Activated naive CD4-positive, alpha-beta T cell treated with anti-CD3 and anti-CD28 coated beads for 36 hours (primary cell): Measurements from ENCODE around the gene PARP8. TPM values are rescaled to one million over a fixed set of nuclear protein-coding genes. Genes with fewer than 3 reads are reported as not detected.
A peak's percentile ranks its signal among the peaks of the same experiment; 100 is the strongest.
"Not testable (repeated sequence)": the region's sequence is repeated elsewhere in the genome, so short reads cannot be mapped to it uniquely, and the experiment has no call there.

ENCODE experiments used
- CTCF ChIA-PET: fragments of 350-600 bp; sonication (Branson Sonifier 250); formaldehyde crosslinking; loops from one replicate; lab custom pipeline; 2021; ENCODE audit warnings: antibody characterized with exemption; lab: Charles Lee
- DNase-seq: peaks from one replicate; pipeline ENCODE4 v3.0.0-alpha.2; 2020
- H3K27ac Mint-ChIP-seq: one replicate; pipeline ENCODE4 v1.8.0; 2021; ENCODE audit warnings: mild to moderate bottlenecking, mixed read lengths
- H3K27me3 Mint-ChIP-seq: one replicate; pipeline ENCODE4 v1.8.0; 2021; ENCODE audit warnings: low read depth, mixed read lengths
- H3K36me3 Mint-ChIP-seq: one replicate; pipeline ENCODE4 v1.8.0; 2021; ENCODE audit warnings: low read depth, mixed read lengths
- H3K4me1 Mint-ChIP-seq: one replicate; pipeline ENCODE4 v1.8.0; 2021; ENCODE audit warnings: low read depth, mixed read lengths
- H3K4me3 Mint-ChIP-seq: one replicate; pipeline ENCODE4 v1.8.0; 2021; ENCODE audit warnings: mild to moderate bottlenecking, moderate library complexity, mixed read lengths
- H3K9me3 Mint-ChIP-seq: one replicate; pipeline ENCODE4 v1.8.0; 2021; ENCODE audit warnings: mixed read lengths
- intact Hi-C: fragments of 100-400 bp; cut with micrococcal nuclease; formaldehyde crosslinking; loops from one replicate; pipeline ENCODE4 v1.15.1; 2023
- total RNA-seq, 2 experiments: library from RNA; stranded (reverse); gene quantifications; one replicate each; pipeline ENCODE4 v1.2.3, GENCODE V29; 2021

The PARP8 gene
- total RNA-seq, 2 experiments from 2014 or later: 20.1 to 22.0 TPM

DNA sequence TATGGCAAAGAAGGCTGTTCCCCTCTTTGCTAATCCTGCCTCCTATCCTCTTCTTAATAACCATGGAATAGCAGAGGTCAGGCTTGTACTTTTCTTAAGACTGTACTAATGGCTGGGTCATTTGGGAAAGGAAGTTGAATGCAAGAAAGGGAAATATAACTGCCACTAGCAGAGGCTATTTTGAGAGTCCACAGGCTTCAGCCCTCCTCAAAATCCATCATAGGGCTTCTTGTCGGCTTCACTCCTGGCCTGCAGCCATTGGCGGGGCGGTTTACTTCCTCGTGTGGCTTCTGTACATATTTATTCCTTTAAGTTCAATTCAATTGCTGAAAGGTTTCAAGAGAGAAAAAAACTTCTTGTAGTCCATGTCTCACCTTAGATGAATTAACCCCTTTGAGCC lies 2.8 kb upstream of the PARP8 start:
- CTCF ChIA-PET: no interaction called here
- H3K9me3 Mint-ChIP-seq: peaks cover 5% of the 10 kb centered on the region
- H3K27me3 Mint-ChIP-seq: no peaks in the 10 kb centered on the region
- no peak overlapping the region for H3K27ac Mint-ChIP-seq
- intact Hi-C loops: no loop called here
- peaks cover 11% of the 10 kb centered on the region for H3K4me1 Mint-ChIP-seq
- H3K4me3 Mint-ChIP-seq: no peak overlapping the region
- H3K36me3 Mint-ChIP-seq: peaks cover 7% of the 10 kb centered on the region
- DNase-seq: no peak

DNA sequence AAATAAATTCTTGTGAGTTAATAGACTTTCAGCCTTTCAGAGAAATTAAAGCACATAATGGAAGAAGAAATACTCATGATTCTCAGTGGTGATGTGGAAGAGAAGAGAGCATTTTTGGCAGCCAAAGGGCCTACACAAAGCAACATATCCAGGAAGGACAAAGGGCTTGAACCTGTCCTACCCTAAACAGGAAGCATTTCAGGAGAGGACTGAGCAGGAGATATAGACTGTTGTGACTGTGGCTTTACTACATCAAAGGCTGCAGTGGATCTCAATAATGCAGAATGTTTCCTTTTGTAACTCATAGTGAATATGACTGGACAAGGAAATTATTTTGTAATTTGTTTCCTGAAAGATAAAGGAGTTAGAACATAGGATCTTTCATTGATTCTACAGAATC lies 1.3 kb upstream of the PARP8 start:
- H3K4me1 Mint-ChIP-seq: peaks cover 17% of the 10 kb centered on the region
- intact Hi-C loops: no loop called here
- no peaks in the 10 kb centered on the region for H3K27me3 Mint-ChIP-seq
- H3K4me3 Mint-ChIP-seq: peak overlapping the region; percentile 92
- DNase-seq: no peak
- H3K9me3 Mint-ChIP-seq: peaks cover 5% of the 10 kb centered on the region
- no peak overlapping the region for H3K27ac Mint-ChIP-seq
- H3K36me3 Mint-ChIP-seq: peaks cover 7% of the 10 kb centered on the region
- CTCF ChIA-PET: no interaction called here

DNA sequence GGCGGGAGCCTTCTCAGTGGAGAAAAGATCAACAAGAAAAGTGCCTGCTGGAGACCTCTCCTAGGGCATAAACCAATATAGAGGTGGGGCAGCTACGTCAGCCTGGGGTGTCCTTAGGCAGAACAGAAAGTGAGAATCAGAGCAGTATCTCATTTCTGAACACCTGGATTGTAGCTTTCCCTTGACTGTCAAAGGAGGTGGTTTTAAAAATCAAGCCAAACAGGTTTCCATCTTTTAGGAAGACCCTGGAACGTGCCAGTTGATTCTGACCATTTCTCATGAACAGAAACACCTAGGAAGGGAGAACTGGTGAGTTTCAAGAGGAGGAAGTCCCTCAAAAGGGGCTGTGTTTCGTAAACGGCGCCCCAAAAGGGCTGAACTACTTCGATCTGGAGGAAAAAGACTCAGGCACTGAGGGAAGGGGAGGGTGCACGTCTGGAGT lies 655 bp upstream of the PARP8 start:
- intact Hi-C loops: loop anchor here (1.0 kb wide), 1 partner anchor 225 kb away; no protein-coding TSS in a partner anchor
- peak overlapping the region; percentile 94 for H3K27ac Mint-ChIP-seq
- peak; percentile 58 for DNase-seq
- peaks cover 21% of the 10 kb centered on the region for H3K4me1 Mint-ChIP-seq
- not testable (repeated sequence) for H3K36me3 Mint-ChIP-seq, H3K9me3 Mint-ChIP-seq, H3K27me3 Mint-ChIP-seq
- CTCF ChIA-PET: interaction anchor here (1.2 kb wide), 1 partner anchor 227 kb away, joined by 3 read pairs; no protein-coding TSS in a partner anchor
- H3K4me3 Mint-ChIP-seq: peak overlapping the region; percentile 92

DNA sequence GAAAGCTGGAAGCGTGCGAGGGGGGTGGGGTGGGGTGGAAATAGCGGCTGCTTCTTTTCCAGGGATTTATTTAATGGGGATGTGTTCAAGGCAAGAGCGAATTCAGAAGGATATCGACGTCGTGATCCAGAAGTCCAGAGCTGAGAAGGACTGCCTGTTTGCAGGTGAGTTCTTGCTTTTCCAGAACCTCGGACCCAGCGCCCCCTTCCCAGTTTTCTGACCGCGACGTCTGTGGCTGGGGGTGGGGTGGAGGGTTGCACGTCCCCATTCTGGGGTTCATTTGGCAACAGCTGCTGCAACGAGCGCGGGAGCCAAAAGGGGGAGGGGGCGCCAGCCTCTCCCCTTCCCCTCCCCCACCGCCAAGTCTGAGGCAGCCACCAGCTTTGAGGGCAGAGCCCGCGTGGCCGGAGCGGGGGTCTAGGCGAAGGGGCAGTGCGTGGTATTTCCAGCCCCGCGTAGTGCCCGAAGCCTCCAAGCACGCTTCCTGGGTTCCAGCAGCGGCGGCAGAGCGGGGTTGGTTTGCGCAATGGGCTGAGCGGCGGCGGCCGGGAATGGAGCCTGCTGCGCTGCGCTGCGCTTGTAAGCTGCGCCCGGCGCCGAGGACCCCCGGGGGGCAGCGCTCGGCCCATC lies 701 bp downstream of the PARP8 start:
- CTCF ChIA-PET: interaction anchor here (1.0 to 1.2 kb wide), 3 partner anchors 26 to 228 kb away, joined by 3 read pairs; no protein-coding TSS in a partner anchor
- DNase-seq: peak; percentile 59
- Mint-ChIP-seq H3K9me3 (no peaks in the 10 kb centered on the region), H3K36me3 (peaks cover 5% of the 10 kb centered on the region), H3K4me3 (peak overlapping the region; percentile 89), H3K27me3 (no peaks in the 10 kb centered on the region), H3K27ac (peak overlapping the region; percentile 99), H3K4me1 (peaks cover 30% of the 10 kb centered on the region)
- intact Hi-C loops: no loop called here

DNA sequence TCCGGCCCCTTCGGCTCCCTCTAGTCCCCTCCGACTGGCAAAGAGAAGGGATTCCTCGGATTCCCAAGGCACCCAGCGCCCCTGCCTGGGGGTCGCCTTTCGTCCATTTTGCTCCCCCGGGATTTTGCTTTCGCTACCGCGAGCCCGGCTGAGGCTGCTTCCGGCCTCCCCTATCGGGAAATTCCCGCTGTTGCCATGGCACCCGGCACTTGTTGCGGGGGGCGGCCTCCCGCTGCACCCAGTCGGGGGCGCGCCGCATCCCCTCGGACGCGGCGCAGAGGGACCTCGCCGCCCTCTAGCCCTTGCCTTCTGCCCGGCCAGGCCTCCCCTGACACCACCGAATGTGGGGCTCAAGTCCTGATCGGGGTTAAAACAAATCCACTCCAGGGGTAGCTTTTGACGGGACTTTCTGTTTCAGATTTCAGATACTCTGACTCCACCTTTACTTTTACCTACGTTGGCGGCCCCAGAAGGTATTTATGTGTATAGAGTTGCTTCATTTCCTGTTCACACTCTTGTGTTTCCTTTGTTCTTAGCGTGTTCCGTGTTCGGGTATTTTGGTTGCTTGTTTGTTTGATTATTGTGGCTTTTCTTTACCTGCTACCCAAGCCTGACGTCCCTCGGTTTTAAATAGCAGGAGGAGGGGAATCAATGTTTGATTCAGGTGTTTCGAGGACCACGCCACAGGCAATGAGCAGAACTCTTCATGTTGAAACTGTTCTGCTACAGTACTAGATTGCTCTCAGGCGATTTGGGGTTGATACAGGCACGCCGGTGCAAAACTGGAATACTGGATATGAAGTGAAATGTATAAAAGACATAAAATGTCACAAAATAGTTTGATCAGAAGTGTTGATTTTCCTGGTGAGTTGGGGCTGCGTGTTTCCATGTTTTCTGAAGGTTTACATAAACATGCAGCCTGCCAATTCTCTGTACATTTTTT lies 1.5 kb downstream of the PARP8 start:
- DNase-seq: peak; percentile 88
- peak overlapping the region; percentile 89 for H3K4me3 Mint-ChIP-seq
- H3K9me3 Mint-ChIP-seq: no peaks in the 10 kb centered on the region
- no peaks in the 10 kb centered on the region for H3K27me3 Mint-ChIP-seq
- peak overlapping the region; percentile 99 for H3K27ac Mint-ChIP-seq
- CTCF ChIA-PET: interaction anchor here (1.0 kb wide), 1 partner anchor 25 kb away, joined by 3 read pairs; no protein-coding TSS in a partner anchor
- H3K36me3 Mint-ChIP-seq: peaks cover 5% of the 10 kb centered on the region
- peaks cover 36% of the 10 kb centered on the region for H3K4me1 Mint-ChIP-seq
- intact Hi-C loops: loop anchor here (1.0 to 2.0 kb wide), 5 partner anchors 11 to 83 kb away; no protein-coding TSS in a partner anchor

DNA sequence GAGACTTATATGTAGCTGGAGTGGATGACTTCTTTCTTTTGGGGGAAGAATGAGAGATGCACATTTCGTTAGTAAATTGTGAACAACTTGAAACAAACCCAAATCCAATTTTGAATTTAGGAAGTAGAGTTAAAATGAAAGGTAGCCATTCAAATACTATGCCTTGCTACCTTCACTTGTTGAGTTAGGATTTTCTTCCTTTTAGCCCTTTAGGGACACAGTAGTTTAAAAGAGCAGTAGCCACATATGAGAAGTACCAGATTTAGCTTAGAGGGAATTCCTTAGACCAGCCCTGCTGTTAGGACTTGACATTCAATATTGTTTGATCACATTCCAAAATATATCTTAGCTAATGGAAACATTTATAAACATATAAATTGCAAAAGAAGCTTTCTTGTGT lies 2.2 kb downstream of the PARP8 start:
- H3K4me1 Mint-ChIP-seq: peaks cover 43% of the 10 kb centered on the region
- not testable (repeated sequence) for H3K36me3 Mint-ChIP-seq

DNA sequence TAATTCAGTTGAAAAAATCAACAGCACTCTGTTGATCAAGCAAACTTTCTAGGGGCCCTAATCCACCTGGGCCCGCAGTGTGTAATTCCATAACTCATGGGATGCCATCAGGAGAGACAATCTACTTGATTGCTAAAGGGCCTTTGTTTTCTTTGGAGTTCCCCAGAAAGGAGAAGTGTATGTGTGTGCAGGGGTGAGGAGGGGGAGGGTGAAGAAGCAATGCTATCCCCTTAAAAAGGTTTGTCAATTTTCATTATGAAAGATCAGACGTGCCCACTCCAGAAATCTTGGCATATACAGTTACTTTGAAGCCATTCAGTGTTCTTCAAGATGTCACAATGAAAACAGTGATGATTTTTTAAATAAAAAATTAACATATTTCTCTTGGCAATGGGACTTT lies 6.2 kb downstream of the PARP8 start:
- H3K9me3 Mint-ChIP-seq: no peaks in the 10 kb centered on the region
- H3K4me1 Mint-ChIP-seq: peaks cover 64% of the 10 kb centered on the region
- intact Hi-C loops: no loop called here
- no peak overlapping the region for H3K4me3 Mint-ChIP-seq
- no peak overlapping the region for H3K27ac Mint-ChIP-seq
- no peak for DNase-seq
- H3K27me3 Mint-ChIP-seq: no peaks in the 10 kb centered on the region
- CTCF ChIA-PET: no interaction called here
- H3K36me3 Mint-ChIP-seq: peaks cover 6% of the 10 kb centered on the region

More for the DNA sequence above, 2.2 kb downstream of the PARP8 start:
- not testable (repeated sequence) for H3K27me3 Mint-ChIP-seq, DNase-seq, H3K9me3 Mint-ChIP-seq
- CTCF ChIA-PET: interaction anchor here (1.1 kb wide), 1 partner anchor 228 kb away, joined by 3 read pairs; the partner anchor contains the start of gene EMB
- H3K4me3 Mint-ChIP-seq: peak overlapping the region; percentile 89
- intact Hi-C loops: loop anchor here (1.0 to 2.0 kb wide), 5 partner anchors 11 to 83 kb away; no protein-coding TSS in a partner anchor
- peak overlapping the region; percentile 99 for H3K27ac Mint-ChIP-seq

DNA sequence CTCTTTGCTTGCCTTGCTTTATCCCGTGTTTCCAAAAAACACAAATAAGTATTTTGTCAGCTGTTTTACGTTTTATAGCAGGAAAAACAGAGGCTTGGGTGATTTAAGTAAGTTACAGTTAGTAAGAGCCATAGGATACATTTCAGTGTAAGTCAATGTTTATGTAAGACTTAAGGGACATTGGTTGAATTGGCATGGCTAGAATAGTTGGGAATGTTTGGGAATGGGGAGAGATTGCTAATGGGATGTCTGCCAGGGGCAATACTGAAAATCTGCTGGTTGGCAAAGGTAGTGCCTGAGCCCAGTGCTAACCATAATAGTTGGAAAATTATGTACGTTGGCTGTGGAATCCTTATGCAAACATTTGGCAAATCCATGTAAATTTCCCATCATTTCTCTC lies 7.0 kb downstream of the PARP8 start:
- peaks cover 67% of the 10 kb centered on the region for H3K4me1 Mint-ChIP-seq
- intact Hi-C loops, CTCF ChIA-PET, H3K27me3 Mint-ChIP-seq, H3K4me3 Mint-ChIP-seq, H3K9me3 Mint-ChIP-seq, H3K27ac Mint-ChIP-seq, DNase-seq, H3K36me3 Mint-ChIP-seq: not testable (repeated sequence)

DNA sequence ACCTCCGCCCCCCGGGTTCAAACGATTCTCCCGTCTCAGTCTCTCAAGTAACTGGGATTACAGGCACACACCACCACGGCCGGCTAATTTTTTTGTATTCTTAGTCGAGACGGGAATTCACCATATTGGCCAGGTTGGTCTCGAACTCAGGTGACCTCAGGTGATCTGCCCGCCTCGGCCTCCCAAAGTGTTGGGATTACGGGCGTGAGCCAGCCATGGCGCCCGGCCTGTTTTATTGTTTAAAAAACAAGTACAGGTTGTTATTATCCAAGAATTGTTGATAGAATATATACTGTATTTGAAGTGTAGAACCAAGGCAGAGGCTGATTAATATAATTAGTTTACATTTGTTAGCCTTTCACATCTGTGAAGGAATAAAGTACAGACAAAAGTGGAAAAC lies 8.9 kb downstream of the PARP8 start:
- CTCF ChIA-PET: no interaction called here
- Mint-ChIP-seq H3K4me1 (peaks cover 79% of the 10 kb centered on the region), H3K4me3 (no peak overlapping the region), H3K36me3 (peaks cover 6% of the 10 kb centered on the region), H3K9me3 (no peaks in the 10 kb centered on the region), H3K27ac (no peak overlapping the region), H3K27me3 (no peaks in the 10 kb centered on the region)
- intact Hi-C loops: no loop called here
- DNase-seq: no peak

DNA sequence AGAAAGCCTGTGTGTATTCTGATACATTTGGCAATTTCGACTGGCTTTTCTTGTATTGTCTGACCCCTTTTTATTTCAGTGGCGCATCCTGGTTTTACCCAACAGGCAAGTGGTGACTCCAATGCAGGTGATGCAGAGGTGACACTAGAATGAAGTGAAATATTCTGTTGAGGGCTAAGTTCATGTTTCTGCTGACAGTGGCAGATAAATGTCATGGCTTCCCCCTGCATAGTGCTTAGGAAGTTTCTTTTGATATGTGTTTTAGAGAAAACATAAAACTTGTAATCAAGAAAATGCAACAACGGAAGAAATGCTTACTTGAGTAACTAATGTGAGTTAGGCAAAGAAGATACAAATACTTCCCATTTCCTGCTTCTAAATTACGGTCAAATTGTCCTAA lies 13.1 kb downstream of the PARP8 start:
- not testable (repeated sequence) for H3K9me3 Mint-ChIP-seq
- intact Hi-C loops: loop anchor here (1.0 kb wide), 1 partner anchor 11 kb away; no protein-coding TSS in a partner anchor

DNA sequence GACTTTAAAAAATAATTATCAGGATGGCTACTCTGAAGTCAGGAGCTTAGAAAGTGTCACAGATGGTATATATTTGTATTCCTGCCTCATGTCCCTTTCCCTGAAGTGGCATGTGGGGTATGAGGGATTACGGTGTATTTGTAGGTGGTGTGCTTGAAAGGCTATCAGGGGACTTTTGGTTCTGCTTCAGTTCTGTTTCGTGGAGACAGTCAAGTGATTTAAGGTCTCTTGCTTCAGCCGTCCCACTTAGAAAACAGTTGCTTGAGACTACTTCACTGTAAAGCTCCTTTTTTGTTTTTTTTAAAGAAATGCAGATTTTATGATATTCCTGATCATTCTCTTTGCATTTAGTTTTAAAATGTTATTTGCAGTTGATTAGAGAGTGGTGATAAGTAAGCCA lies 18.3 kb downstream of the PARP8 start:
- H3K36me3 Mint-ChIP-seq: peaks cover 30% of the 10 kb centered on the region
- H3K4me3 Mint-ChIP-seq: no peak overlapping the region
- peaks cover 49% of the 10 kb centered on the region for H3K4me1 Mint-ChIP-seq

More for the DNA sequence above, 13.1 kb downstream of the PARP8 start:
- H3K36me3 Mint-ChIP-seq, H3K27me3 Mint-ChIP-seq, DNase-seq, CTCF ChIA-PET, H3K4me3 Mint-ChIP-seq, H3K27ac Mint-ChIP-seq: not testable (repeated sequence)
- H3K4me1 Mint-ChIP-seq: peaks cover 67% of the 10 kb centered on the region

DNA sequence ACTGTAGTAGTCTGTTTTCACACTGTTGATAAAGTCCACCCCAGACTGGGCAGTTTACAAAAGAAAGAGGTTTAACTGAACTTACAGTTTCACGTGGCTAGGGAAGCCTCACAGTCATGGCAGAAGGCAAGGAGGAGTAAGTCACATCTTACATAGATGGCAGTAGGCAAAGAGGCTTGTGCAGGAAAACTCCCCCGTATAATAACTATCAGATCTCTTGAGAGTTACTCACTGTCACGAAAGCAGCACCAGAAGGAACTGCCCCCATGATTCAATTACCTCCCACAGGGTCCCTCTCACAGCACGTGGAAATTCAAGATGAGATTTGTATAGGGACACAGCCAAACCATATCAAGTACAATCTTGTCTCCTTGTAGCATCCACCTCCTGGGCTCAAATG lies 21.1 kb downstream of the PARP8 start:
- CTCF ChIA-PET: no interaction called here
- Mint-ChIP-seq H3K4me3 (no peak overlapping the region), H3K36me3 (peaks cover 30% of the 10 kb centered on the region), H3K27me3 (no peaks in the 10 kb centered on the region), H3K9me3 (peaks cover 19% of the 10 kb centered on the region), H3K27ac (peak overlapping the region; percentile 4), H3K4me1 (peaks cover 32% of the 10 kb centered on the region)
- no peak for DNase-seq
- intact Hi-C loops: no loop called here

More for the DNA sequence above, 18.3 kb downstream of the PARP8 start:
- CTCF ChIA-PET: no interaction called here
- Mint-ChIP-seq H3K9me3 (peaks cover 19% of the 10 kb centered on the region), H3K27ac (no peak overlapping the region), H3K27me3 (no peaks in the 10 kb centered on the region)
- no peak for DNase-seq
- intact Hi-C loops: no loop called here
